ENCODE data around the gene KIF26A.

Gene KIF26A

DNA sequence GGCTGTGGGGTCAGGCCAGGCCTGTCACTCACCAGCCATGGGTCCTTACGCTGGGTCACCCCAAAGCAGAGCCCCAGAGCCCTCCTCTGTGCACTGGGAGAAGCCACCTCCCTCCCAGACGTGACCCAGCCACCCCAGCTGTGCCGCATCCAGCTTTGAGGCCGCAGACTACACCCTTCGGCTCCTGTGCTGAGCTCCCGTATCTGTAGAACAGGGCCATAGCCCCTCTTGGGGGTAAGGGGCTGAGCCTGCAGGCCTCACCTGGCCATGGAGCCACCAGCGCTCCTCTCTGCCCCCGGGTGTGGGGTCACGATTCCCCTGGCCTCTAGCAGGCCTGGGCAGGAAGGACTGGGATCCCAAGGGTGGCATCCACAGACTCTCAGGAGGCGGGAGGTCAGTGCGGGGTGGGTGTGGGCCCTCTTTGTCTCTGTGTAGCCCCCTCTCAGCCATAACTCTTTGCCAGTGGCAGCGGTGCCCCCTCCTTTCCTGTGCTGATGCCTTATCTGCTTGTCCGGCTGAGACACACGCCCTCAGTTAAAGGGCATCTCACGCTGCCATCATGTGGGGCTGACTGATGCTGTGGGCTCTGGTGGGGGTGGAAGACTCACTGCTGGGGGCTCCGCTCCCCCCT, 36.6 kb upstream of the KIF26A start:
- no peak for FAIRE-seq

DNA sequence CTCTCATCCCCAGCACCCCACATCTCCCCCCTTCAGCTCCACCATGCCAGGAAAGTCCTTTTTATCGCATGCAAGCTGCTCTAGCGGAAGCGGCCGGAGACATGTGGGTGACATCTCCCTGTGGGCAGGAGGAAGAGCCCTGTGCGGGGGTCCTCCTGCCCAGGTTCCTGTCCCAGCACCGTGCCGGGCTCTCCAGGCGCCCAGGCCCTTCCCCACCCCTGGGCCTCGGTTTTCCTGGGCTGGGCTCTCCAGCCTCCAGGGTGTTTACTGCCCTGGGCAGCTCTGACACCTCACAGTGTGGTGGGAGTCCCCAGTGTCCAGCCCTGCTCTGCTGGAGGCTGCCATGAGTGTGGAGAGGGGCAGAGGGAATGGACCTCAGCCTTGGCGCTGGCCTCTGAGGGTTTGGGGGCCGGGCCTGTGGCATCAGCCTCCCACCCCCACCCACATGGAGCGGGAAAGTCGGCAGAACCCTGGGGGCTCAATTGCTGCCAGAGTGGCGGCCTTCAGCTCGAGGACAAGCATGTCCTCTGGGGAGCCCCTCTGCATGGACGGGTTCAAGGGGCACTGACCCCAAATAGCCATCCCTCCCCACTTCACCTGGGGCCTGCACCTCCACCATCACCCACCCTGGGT, 36.0 kb upstream of the KIF26A start:
- no peak for FAIRE-seq

DNA sequence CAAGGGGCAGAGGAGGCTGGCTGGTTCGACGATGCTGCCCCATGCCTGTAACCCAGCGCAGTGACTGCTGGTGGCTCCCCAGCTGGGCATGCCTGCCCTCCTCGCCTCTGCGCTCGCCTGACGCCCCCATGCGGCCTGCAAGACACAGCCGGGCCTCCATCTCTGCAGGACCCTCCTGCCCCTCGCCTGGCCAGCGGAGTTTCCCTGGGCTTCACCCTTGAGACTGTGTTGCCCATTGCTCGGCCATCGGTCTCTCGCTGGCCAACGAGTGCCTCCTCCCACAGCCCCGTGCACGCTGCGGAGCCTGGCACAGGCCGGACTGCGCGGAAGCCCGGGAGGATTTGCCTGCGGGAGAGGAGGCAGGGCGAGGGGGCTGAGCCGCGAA, 35.3 kb upstream of the KIF26A start:
- no peak for FAIRE-seq

DNA sequence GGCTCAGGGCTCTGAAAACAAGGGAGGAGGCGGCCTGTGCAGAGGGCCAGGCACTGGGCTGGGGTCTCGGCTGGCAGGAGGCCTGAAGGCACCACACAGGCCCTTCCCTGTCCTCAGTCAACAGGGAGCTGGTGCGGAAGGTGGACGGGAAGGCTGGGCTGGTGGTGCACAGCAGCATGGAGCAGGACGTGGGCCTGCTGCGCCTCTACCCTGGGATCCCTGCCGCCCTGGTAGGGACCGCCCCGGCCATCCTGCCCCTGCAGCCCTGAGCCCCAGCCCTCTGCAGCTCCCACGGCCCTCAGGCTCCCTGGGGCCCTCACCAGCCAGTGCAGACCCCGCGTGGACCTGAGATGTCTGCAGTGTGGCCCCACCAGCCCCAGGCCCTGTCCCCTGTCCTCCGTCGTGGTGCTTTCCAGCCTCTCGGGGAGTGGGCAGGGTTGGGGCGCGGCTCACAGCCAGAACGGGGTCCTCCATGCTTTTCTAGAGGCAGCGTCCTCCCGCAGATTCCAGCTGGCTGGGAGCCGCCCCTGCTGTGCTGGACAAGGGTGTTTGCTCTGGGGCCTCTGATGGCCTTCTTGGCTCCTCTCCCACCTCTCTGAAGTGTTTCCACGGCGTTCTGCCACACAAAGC, 34.8 kb upstream of the KIF26A start:
- no peak for FAIRE-seq

DNA sequence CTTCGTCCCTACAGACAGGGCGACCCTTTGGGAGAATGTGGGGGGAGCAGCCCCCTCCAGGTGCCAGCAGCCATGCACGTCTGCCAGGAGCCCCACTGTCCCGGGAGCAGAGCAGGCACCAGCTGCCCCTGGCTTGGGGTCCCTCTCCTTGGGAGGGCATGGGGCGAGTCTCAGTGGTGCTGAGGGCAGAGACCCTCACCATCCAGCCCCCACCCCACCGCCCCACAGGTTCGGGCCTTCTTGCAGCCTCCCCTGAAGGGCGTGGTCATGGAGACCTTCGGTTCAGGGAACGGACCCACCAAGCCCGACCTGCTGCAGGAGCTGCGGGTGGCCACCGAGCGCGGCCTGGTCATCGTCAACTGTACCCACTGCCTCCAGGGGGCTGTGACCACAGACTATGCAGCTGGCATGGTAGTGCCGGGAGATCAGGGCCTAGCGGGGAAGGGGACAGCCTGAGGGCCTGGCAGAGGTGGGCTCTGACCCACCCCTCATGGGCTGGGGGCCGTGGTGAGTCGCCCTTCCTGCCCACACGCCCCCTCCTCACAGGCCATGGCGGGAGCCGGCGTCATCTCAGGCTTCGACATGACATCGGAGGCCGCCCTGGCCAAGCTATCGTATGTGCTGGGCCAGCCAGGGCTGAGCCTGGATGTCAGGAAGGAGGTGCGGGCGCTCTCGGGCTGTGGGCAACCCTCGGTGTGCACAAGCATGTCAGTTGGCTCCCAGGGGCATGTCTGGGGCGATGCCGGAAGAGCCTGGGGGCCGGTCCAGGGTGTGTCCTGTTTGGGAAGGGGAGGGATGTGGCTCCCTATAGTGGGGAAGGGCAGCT, 34.1 kb upstream of the KIF26A start:
- FAIRE-seq, result no peak

DNA sequence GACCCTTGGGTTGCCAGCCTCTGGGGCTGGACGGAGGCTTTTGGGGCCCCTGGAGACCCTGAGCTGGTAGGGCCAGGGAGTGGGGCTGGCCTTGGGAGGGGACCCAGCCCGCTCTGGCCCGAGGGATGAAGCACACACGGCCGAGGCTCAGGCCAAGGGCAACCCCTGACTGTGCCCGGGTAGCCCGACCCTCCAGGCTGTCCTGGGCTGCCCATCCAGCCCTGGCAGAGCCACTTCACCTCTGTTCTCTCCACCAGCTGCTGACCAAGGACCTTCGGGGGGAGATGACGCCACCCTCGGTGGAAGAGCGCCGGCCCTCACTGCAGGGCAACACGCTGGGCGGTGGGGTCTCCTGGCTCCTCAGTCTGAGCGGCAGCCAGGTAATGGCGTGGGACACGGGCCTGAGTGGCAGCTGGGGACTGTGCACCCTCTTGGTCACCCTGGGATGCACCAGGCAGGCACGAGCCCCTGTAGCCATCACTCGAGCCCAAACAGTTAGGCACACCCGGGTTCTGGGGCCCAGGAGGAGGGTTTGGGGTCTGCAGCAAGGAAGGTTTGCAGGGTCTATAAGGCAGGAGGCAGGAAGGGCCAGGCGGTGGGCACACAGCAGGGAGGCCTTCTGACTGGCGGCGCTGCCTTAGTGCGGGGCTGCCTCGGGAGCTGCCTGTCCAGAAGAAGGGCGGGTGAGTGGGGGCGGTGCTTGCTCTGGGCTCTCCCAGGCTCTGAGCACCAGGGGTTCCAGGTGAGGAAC, 33.1 kb upstream of the KIF26A start:
- no peak for FAIRE-seq

DNA sequence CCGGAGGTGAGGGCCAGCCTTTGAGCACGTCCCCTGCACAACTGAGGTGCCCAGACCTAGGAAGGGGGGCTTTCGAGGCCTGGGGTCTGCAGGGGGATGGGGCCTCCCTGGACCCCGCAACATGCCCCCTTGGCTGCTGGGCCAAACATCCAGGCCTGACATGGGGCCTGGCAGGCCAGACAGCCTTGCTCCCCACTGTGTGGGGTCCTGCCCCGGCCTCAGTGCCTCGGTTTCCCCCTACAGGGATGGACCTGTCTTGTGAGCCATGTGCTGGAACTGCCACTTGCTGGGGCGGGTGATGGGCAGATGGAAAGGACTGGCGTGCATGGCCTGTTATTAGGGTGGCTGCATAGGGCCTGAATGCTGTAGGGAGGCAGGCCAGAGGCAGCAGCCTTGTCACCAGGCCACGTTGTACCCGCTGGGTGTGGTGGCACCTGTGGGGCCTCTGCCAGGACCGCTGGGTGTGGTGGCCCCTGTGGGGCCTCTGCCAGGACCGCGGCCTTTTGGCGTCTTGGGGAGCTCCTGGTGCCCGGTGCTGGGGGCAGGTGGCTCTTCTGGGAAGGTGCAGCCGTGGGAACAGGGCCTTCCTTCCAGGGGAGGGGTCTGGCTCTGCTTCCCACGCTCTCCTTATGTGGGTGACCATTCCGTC, 32.4 kb upstream of the KIF26A start:
- no peak for FAIRE-seq

DNA sequence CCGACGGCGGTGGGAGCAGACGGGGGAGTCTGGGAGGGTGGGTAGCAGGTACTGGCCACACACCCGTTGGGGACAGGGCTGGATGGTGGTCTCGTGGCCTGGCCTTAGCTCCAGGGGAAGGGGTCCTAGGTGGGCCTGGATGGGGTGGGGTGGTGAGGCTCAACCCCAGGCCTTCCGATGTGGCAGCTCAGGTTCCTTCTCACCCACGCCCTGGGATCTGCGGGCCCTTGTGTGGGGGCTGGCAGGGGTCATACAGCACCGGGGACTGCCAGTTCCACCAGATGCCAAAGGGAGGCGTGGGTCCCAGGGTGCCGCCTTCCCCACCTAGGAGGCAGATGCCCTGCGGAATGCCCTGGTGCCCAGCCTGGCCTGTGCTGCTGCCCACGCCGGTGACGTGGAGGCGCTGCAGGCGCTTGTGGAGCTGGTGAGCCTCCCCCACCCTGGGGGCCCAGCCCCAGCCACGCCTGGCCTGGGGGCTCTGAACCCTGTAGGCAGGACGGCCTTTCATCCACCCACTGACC, 31.9 kb upstream of the KIF26A start:
- FAIRE-seq, result no peak

DNA sequence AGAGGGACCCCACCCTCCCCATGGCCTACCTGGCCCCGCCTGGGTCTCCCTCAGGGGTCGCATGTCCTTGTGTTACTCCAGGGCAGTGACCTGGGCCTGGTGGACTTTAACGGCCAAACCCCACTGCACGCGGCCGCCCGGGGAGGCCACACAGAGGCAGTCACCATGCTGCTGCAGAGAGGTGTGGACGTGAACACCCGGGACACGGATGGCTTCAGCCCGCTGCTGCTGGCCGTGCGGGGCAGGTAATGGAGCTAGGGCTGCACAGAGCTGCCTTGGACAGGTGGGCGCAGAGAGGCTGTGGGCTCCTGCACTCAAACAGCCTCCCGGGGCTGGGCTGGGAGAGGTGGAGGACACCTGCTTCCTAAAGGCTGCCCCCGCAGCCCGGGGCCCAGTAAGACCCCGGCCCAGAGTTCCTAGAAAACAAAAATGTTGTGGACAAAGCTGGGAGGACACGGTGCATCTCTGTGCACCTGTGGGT, 31.2 kb upstream of the KIF26A start:
- FAIRE-seq, result no peak

DNA sequence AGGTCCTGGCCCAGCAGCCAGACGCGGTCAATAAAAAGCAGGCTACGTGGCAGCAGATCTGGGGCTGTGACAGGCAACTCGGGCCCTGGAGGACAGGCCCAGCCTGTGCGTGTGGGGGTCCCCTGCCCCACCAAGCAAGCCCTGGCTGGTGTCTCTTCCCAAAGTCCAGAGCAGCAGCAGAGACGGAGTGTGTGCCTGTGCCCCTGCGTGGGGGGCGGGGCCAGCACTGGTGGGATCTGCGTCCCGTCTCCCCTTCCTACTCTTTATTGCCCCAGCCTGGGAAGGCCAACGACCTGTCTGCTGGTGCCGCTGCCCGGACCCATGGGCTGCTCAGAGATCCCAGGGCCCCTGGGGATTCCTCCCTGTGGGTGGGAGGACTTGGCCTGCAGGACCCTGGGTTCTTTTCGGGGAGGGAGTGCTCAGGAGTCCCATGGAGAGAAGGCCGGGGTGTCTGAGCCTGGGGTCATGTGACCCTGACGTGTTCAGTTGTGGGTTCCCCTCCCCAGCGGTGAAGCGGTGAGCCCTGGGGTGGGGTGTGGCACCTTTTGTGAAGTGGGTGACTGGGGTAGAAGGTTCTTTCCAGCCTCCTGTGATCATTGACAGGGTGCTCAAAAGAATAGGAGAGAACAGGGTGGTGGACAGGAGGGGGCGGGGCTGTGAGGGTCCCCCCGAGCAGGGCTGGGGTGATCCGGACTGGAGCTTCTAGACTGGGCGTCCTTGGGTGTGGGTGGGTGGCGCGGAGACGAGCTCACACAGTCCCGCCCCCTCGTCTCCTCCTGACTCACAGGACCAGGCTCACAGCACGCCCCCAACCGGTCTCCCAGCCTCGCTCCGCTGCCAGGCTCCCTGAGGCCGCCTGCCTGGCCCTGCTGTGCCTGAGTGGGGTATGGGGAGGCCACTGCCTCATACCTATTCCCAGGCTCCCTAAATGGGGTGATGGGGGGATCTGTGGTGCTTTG, 30.5 kb upstream of the KIF26A start:
- FAIRE-seq, result no peak

DNA sequence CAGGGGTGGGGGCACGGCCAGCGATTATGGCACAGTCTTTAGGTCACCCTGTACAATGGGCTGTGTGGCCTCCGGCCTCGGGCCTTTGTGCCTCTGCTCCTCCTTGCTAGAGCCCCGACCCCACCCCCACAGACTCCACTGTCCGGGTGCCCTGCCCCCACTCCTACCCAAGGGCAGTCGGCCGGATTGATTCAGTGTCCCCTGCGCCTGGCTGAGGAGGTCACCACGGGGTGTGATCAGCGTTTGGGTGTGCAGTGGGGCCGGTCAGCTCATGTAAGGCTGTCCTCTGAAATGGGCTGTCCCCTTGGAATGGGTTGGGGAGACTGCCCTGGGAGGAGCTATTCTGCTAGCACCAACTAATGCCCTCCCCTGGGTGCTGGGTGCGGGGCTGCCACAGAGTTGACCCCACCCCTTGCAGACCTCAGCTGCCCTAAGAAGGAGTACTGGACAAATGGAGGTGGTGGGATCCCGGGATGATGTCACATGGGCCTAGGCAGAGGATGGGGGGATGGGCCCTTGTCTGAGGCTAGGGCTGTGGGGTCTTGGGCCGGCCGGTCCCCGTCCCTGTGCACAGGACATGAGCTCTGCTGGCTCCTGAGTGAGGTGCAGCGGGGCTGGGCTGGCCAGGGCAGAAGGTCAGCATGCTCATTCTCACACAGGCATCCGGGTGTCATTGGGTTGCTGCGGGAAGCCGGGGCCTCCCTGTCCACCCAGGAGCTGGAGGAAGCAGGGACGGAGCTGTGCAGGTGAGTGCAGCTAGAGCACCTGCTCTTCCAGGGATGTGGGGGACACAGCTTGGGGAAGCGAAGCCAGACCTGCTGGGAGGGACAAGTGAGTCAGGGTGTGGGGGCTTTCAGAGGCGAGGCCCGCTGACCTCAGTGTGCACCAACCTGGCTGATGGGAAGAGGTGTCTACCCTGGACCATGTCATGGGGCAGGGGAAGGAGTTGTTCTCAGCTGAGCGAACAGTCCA, 29.5 kb upstream of the KIF26A start:
- no peak for FAIRE-seq

DNA sequence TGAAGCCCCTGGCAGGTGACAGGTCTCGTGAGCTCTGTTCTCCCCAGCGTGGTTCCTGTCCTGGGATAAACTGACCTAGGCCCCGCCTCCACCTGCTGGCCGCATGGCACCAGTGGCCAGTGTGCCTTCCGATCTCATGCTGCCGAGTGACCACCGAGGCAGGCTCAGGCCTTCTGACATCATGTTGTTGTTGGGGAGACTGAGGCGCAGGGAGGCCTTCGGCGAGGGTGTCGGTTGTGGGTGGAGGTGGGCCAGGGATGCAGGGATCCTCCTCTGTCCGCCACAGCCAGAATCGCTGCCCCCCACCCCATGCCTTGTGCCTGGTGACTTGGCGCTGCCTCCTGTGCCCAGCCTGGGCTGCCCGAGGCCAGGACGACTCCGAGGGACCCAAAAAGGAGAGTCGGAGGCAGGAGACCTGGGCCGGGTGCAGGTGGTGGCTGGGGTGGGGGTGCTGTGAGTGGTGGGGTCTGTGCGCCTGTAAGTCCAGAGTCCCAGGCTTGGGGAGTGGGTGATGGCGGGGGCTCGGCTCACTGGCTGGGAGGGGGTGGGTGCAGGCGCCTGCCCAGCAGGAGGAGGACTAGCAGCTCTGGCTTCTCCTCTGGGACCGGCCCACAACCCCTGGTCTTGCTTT, 28.5 kb upstream of the KIF26A start:
- no peak for FAIRE-seq

DNA sequence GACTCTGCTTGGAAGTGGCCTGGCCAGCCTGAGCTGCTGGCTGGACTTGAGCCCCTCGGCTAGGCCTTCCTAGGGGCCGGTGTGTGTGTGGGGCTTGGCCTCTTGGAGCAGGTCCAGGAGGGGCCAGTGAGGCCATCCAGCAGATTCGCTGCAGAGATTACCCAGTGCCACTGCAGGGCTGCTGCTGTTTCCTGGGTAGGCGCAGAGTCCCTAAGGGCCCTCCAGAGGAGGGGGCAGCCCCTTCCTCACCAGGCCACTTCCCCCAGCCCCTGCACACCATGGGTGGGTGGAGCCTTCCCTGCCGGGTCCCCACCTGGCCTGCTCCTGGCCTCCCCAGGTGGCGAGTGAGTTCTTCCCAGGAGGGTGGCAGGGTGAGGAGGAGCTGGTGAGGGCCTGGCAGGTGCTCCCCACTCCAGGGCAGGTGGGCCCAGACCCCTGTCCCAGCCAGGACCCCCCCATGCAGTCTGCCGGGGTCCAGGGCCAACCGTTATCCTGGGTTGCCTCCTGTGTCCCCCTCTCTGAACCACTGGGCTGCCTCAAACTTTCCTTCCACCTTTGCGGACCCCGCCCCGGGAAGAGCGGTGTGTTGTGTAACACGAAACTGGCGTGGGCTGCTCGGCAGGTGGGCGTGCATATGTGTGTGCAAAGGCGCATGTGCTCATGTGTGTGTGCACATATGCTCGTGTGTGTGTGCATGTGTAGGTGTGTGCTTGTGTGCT, 27.7 kb upstream of the KIF26A start:
- FAIRE-seq, result no peak

DNA sequence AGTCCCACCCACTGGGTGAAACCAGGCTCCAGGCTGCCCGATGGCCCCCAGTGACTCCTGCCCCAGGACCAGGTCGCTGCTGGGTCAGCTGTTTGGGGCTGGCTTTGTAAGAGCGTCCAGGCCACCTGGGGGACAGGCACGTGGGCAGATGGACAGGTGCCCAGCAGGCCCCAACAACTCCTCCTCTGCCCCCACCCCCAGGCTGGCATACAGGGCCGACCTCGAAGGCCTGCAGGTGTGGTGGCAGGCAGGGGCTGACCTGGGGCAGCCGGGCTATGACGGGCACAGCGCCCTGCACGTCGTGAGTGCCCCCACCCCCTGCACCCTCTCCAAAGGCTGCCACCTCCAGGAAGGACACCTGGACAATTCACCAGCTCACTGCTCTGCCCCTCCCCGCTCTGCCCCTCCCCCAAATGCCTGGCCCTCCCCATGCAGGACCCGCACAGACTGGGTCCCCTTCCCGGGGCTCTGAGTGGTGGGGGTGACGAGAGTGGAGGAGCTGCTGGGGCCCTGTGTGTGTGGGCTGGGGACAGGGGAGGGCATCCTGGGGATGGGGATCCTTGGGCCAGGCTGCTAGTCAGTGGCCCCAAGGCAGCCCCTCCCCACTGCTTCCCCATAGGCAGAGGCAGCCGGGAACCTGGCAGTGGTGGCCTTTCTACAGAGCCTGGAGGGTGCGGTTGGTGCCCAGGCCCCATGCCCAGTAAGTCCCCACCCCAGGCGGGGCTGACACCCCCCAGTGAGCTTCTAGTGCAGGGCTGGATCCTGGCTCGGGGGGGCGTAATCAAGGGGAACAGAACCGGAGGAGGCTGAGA, 26.9 kb upstream of the KIF26A start:
- no peak for FAIRE-seq

DNA sequence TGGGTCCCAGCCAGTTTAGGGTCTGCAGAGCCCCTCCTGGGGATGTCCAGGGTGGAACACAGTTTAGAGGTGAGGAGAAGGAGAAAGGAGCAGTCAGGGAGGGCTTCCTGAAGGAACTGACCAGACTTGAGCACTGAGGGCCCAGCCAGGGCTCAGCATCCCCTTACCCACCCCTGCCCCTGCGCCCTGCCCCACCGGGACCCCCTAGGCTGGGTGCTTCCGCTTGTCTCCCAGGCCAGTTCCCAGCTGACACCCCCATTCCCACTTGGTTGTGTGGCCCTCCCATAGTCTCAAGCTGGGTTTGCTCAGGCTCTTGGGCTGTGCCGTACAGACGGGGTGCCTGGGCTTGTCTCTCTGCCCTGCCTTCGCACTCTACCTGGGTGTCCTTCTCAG, 26.3 kb upstream of the KIF26A start:
- no peak for FAIRE-seq

DNA sequence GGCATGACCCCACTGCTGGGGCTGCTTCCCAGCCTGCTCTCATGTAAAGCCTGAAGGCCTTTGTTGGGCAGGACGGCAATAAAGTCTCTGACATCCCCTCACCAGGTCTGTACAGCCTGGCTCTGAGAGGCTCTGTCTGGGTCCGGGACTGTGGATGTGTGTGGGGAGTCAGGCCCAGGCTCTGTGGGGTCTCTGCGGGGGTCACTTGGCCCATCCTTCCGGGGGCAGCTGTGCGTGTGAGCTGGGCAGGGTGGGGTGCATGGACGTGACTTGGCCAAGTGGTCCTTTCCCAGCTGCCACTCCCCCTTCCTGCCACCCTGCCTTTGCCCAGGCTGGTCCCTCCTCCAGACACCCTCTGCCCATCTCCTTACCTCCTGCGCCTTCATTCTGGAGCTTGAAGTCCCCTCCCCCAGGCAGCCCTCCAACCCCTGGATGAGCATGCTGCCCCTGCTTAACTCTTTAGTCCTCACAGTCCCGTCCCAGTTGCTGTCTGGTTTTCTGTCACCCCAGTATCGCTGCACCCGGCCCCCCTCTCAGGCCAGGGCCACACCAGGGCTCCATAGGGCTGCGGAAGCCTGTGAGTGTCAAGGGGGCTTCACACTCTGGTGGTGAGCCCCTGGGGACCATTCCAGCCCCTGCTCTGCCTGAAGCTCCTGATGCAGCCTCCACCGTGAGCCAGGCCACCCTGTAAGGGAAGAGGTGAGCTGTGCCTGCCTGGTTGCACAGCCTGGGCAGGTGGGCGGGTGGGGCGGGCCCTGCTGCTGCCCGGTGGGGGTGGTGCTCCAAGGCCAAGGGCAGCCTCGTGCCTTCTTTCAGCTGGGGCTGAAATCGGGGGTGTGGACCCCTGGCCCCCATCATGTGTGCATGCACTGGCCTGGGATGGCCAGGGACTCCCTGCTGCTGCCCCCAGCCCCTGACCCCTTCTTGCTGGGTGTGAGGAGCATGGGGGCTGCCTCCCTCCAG, 25.5 kb upstream of the KIF26A start:
- no peak for FAIRE-seq
